HG03565 (cell line): Measurements from ENCODE around the gene IFIT2.

ENCODE experiments used
- ATAC-seq: cut with Tn5 transposase; IDR thresholded peaks from one replicate; pipeline ENCODE4 v1.9.1; 2021; ENCODE audit warnings: mild to moderate bottlenecking, moderate library complexity; ENCODE audit not compliant: unreplicated experiment

IFIT2 gene

DNA sequence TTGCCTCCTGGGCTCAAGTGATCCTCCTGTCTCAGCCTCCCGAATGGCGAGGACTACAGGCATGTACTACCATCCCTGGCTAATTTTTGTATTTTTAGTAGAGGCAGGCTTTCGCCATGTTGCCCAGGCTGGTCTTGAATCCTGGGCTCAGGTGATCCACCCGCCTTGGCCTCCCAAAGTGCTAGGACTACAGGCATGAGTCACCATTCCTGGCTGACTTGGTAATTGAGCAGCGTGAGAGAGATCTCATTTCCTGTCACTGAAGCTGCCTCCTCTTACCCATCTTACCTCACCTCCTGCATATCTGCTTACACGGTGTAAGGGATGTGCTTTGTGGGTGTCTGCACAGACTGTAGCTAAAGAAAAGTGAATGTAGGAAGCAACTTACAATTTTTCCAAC, 35.6 kb downstream of the IFIT2 start:
- ATAC-seq = no peak

- ATAC-seq = no peak
Measured at GRCh38 chr10:89338713-89339112, 36.9 kb downstream of the IFIT2 start.

DNA sequence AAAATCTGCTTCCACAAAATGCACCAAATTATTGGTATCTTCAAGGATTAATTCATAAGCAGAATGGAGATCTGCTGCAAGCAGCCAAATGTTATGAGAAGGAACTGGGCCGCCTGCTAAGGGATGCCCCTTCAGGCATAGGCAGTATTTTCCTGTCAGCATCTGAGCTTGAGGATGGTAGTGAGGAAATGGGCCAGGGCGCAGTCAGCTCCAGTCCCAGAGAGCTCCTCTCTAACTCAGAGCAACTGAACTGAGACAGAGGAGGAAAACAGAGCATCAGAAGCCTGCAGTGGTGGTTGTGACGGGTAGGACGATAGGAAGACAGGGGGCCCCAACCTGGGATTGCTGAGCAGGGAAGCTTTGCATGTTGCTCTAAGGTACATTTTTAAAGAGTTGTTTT, 38.0 kb downstream of the IFIT2 start:
- ATAC-seq = no peak

GRCh38 chr10:89341649-89342048, 39.8 kb downstream of the IFIT2 start:
- ATAC-seq = no peak

- no peak for ATAC-seq
Measured at GRCh38 chr10:89342206-89342958, 40.5 kb downstream of the IFIT2 start.

- no peak for ATAC-seq
Measured at GRCh38 chr10:89343089-89343767, 41.4 kb downstream of the IFIT2 start.

DNA sequence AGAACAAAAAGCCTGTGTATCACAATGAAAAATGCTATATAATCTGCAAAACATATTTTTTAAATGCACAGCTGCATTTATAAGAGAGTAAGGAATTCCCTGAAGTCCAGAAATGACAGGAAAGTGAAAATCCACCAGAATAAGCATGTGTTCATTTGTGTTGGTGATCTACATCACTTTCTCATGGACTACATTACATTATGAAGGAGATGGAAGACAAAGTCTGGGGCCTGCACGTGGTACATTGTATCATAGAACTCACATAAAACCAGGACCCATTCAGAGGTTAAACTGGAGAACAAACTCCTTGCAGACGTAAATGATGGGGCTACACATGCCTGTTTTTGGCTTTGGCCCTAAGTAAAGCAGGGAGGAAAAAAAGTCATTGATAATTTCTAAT, 42.3 kb downstream of the IFIT2 start:
- ATAC-seq = no peak

DNA sequence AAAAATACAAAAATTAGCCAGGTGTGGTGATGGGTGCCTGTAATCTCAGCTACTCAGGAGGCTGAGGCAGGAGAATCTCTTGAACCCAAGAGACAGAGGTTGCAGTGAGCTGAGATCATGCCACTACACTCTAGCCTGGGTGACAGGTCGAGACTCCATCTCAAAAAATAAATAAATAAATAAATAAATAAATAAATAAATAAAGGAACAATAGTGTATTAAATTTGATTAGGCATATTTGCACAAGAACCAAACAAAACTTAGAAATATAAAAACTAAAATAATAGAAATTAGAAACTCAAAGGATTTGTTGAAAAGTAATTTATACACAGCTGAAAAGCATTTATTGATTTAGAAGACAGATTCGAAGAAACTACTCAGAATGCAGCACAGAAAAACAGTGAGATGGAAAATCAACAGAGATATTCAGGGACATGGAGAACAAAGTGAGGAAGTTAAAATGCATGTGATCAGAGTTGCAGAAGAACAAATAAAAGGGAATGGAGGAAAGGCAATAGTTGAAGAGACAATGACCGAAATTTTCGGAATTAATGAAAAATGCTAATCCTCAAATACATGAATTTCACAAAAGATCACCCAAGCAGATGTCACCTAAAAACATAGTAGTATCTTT, 43.6 kb downstream of the IFIT2 start:
- no peak for ATAC-seq

GRCh38 chr10:89346405-89347254, 44.8 kb downstream of the IFIT2 start:
- ATAC-seq = no peak

DNA sequence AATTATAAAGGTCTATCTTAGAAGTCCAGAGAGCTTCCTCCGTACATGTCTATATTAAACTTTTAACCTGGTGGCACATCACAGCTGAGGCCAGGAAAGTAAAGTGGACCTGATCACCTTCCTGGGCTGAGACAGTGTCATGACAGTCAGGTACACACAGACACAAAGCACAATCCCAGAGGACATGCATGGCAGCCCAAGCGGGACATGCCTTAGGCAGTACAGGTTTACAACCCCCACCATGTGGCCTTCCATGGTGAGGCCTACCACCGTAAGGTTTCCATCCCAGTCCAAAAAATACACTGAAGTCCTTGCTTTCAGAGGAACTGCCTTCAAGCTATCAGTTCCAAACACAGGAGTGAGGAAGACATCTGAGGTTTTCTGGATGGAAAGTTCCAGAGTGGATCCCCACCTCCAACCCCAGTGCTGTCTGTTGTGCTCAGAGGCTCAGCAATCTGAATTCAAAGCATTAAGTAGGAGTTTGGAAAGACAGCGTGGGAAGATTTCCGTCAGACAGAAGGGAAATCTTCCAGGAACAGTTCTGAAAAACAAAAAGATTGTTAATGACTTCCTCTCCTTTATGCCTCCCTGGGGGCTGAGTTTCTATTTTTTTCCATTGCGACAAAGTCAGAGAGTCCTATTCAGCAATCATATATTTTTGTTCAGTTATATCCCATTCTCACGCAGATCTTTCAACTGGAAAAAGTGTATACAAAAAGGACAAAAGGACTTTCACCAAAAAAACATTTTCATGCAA, 46.0 kb downstream of the IFIT2 start:
- ATAC-seq = no peak

DNA sequence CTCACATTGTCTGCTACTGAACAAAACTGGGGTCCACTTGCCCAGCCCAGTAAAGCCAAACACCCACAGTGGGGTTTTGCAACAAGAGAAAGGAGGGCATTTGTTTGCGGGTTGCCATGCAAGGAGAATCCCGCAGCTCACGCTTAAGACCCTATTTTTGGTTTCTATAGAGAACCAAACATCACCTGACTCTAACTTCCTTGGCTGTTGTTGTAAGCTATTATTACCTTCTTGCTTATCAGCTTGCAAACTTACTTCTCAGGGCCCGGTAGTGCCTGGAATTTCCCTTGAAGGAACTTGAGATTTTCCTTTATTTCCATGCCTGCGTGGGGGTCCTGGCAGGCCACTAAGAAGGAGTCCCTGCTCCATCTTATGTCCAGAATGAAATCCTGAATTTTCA, 46.6 kb downstream of the IFIT2 start:
- ATAC-seq = no peak

- ATAC-seq = no peak
Measured at GRCh38 chr10:89348975-89349374, 47.1 kb downstream of the IFIT2 start.

DNA sequence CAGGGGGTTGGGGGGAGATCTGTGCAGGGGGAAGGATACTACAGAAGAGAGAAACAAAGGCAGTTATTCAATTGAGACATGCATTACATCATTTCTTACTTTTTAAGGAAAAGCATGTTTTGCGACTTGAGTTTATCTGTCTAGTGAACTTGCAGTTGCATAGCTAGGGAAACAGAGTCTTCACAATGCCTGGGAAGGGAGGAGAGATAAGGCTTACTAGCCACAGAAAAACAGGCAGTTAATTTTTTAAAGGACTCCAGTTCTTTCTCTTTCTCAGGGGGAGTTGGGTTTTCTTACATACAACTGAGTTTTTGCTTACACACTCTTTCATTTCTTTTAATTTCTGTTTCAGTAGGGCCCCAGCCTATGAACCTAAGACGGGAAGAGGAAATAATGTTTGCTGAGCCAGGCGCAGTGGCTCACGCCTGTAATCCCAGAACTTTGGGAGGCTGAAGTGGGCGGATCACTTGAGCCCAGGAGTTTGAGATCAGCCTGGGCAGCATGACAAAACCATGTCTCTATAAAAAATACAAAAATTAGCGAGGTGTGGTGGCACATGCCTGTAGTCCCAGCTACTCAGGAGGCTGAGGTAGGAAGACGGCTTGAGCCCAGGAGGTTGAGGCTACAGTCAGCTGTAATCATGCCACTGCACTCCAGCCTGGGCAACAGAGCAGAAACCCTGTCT, 48.9 kb downstream of the IFIT2 start:
- peak; percentile 13 for ATAC-seq

GRCh38 chr10:89351412-89351779, 49.5 kb downstream of the IFIT2 start:
- ATAC-seq = peak; percentile 68

DNA sequence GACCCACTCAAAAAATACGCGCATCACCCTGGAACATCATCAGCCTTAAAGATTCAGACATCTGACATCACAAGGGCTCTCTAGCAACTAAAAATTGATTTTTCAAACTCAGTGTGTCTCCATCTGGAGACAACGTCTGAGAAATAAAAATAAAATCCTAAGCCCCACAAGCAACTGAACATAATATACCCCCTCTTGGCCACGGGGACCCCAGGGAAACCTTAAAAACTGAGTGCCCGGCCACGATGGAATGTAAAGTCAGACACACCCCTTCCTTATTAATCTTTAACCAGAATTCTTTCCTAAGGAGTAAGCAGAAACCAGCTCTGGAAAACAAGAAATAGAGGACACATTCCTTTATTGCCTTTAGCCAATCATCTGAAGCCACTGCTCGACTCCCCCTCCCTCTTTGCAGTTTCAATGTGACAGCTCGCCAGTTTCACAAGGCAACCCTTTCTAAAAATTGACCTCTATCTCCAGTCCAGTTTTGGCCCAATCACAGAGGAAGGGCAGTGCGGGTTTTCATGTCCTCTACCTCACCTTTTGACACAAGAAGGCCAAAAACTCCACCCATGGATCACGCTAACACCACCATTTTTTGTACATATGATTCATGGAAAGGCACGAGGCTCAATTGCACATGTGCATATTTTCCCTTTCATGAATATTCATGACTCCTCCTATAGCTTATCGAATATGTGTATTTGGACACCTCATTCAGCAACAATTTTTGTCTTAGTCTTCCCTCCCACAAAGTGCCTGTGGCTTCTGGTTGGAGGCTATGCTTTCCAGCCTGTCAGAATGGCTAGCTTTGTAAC, 50.1 kb downstream of the IFIT2 start:
- no peak for ATAC-seq

- no peak for ATAC-seq
Measured at GRCh38 chr10:89352802-89353201, 51.0 kb downstream of the IFIT2 start.

GRCh38 chr10:89355394-89355931, 53.6 kb downstream of the IFIT2 start:
- no peak for ATAC-seq

DNA sequence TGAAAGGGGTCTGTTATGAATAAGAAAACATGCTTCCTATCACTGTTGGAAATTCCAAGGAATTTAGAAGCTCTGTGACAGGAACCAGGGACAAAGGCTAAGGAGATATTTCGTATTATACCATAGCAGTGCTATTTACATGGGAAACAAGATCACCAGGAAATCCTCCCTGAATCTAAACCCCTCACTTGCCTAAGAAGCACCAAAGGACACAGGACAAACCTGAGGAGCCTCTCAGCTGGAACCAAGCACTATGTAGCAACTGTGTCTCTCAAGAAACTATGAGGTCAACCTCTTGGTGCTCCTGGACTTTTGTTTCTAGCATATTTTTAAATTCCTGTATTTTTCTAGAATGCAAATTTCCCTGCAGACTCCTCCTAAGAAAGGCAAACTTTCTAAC, 55.2 kb downstream of the IFIT2 start:
- no peak for ATAC-seq

DNA sequence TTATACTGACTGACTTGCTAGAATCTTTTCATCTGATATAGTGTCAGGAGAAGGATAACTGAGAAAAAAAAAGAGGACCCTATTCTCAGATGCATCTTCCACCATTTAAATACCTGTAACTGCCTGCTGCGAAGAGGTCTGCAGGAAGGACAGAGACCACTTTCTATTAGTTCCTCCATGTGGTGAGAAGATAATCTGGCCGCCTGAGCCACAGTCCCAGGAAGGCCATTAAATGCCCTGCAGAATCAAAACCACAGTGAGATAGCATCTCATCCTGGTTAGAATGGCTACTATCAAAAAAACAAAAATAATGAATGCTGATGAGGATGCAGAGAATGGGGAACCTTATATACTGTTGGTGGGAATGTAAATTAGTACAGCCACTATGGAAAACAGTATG, 56.1 kb downstream of the IFIT2 start:
- ATAC-seq = no peak
